ENCODE measurements around the gene INPP5K.

INPP5K gene

GRCh38 chr17:1484676-1485422, 31.6 kb downstream of the INPP5K start:
- DNase-seq = peak; percentile 19 to 69 (median 43)

GRCh38 chr17:1484060-1484535, 32.3 kb downstream of the INPP5K start:
- no peak for DNase-seq

GRCh38 chr17:1482680-1483079, 33.7 kb downstream of the INPP5K start:
- no peak for DNase-seq

GRCh38 chr17:1481736-1482135, 34.7 kb downstream of the INPP5K start:
- DNase-seq = no peak

GRCh38 chr17:1480747-1481465, 35.5 kb downstream of the INPP5K start:
- no peak for DNase-seq

- no peak for DNase-seq
Measured at GRCh38 chr17:1478418-1478817, 38.0 kb downstream of the INPP5K start.

GRCh38 chr17:1475321-1475854, 41.0 kb downstream of the INPP5K start:
- no peak for DNase-seq

- DNase-seq = no peak
Measured at GRCh38 chr17:1474402-1475189, 41.8 kb downstream of the INPP5K start.

GRCh38 chr17:1473841-1474240, 42.6 kb downstream of the INPP5K start:
- DNase-seq = no peak

- DNase-seq = no peak
Measured at GRCh38 chr17:1473170-1473569, 43.2 kb downstream of the INPP5K start.

- no peak for DNase-seq
Measured at GRCh38 chr17:1471911-1472821, 44.2 kb downstream of the INPP5K start.

- DNase-seq = no peak
Measured at GRCh38 chr17:1471490-1471889, 44.9 kb downstream of the INPP5K start.

- DNase-seq = no peak
Measured at GRCh38 chr17:1470755-1471462, 45.5 kb downstream of the INPP5K start.

GRCh38 chr17:1470071-1470754, 46.2 kb downstream of the INPP5K start:
- DNase-seq = no peak

- no peak for DNase-seq
Measured at GRCh38 chr17:1469231-1469852, 47.1 kb downstream of the INPP5K start.

- DNase-seq = no peak
Measured at GRCh38 chr17:1467898-1468492, 48.4 kb downstream of the INPP5K start.

GRCh38 chr17:1467258-1467657, 49.2 kb downstream of the INPP5K start:
- no peak for DNase-seq

GRCh38 chr17:1464186-1464585, 52.2 kb downstream of the INPP5K start:
- no peak for DNase-seq

GRCh38 chr17:1462164-1463112, 54.0 kb downstream of the INPP5K start:
- peak in 2 of 3 experiments; percentile 3 to 19 for DNase-seq
